A204.1 (cell line): Measurements from ENCODE around the gene GPR179.

Source experiments
- FAIRE-seq: peaks from 2 replicates; lab custom pipeline; 2012; peaks lifted over from hg19 to GRCh38; lab: Jason Lieb, UNC

The GPR179 gene

GRCh38 chr17:38343608-38344419, at the start of gene GPR179:
Gene GPR179 (minus strand): TSS chr17:38343956. CDS start chr17:38343789, 167 bp downstream.
- no peak for FAIRE-seq

GRCh38 chr17:38379448-38379847, 35.7 kb upstream of the GPR179 start:
- FAIRE-seq, result no peak

- no peak for FAIRE-seq
Observed at GRCh38 chr17:38369124-38369886, 25.5 kb upstream of the GPR179 start.

GRCh38 chr17:38364741-38365140, 21.0 kb upstream of the GPR179 start:
- FAIRE-seq, result no peak

- no peak for FAIRE-seq
Observed at GRCh38 chr17:38363016-38363415, 19.3 kb upstream of the GPR179 start.

- no peak for FAIRE-seq
Observed at GRCh38 chr17:38361694-38362465, 18.1 kb upstream of the GPR179 start.

GRCh38 chr17:38358586-38359513, 15.1 kb upstream of the GPR179 start:
- no peak for FAIRE-seq

GRCh38 chr17:38357486-38358123, 13.8 kb upstream of the GPR179 start:
- no peak for FAIRE-seq

- FAIRE-seq, result no peak
Observed at GRCh38 chr17:38355251-38355650, 11.5 kb upstream of the GPR179 start.

- no peak for FAIRE-seq
Observed at GRCh38 chr17:38354466-38354865, 10.7 kb upstream of the GPR179 start.

GRCh38 chr17:38353668-38354067, 9.9 kb upstream of the GPR179 start:
- FAIRE-seq, result no peak

- no peak for FAIRE-seq
Observed at GRCh38 chr17:38353086-38353604, 9.4 kb upstream of the GPR179 start.

- FAIRE-seq, result no peak
Observed at GRCh38 chr17:38352245-38353085, 8.7 kb upstream of the GPR179 start.

- no peak for FAIRE-seq
Observed at GRCh38 chr17:38351412-38352222, 7.9 kb upstream of the GPR179 start, which contains the start of gene SOCS7. Gene SOCS7 (plus strand): TSS chr17:38351844. CDS start chr17:38352053, 209 bp downstream.

- no peak for FAIRE-seq
Observed at GRCh38 chr17:38350035-38350434, 6.3 kb upstream of the GPR179 start.

- FAIRE-seq, result no peak
Observed at GRCh38 chr17:38349097-38349730, 5.5 kb upstream of the GPR179 start.

GRCh38 chr17:38345743-38346142, 2.0 kb upstream of the GPR179 start:
- no peak for FAIRE-seq

GRCh38 chr17:38344420-38344745, 627 bp upstream of the GPR179 start:
- no peak for FAIRE-seq
